ENCODE results near the gene LCN15.

DNA sequence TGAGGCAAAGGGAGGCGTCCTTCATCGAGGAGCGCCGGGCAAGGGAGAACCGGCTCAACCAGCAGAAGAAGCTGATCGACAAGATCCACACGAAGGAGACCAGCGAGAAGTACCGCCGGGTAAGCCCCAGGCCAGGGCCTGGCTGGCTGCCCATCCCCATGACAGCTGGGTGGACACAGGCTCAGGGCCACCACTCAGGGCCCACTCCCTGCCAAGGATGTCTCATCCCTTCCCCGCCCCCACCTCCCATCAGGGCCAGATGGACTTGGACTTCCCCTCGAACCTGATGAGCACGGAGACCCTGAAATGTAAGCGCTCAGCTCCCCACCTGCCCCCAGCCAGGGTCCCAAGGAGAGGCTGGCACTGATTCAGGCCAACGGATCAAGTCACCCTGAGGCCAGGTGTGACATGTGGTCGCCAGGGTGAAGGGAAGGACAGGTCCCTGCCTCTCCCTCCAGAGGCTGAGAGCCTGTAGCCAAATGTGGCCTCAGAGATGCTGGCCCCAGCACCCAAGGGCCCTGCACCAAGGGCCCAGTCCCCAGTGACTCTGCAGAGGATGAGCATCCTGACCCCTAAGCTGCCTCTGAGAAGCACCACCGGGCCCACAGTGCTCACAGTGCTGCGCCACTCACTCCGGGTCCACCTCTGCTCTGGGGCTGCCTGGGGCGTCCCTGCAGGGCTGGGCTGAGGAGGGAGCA lies 40.3 kb upstream of the LCN15 start:
- TF ChIP-seq, protein P1, sequence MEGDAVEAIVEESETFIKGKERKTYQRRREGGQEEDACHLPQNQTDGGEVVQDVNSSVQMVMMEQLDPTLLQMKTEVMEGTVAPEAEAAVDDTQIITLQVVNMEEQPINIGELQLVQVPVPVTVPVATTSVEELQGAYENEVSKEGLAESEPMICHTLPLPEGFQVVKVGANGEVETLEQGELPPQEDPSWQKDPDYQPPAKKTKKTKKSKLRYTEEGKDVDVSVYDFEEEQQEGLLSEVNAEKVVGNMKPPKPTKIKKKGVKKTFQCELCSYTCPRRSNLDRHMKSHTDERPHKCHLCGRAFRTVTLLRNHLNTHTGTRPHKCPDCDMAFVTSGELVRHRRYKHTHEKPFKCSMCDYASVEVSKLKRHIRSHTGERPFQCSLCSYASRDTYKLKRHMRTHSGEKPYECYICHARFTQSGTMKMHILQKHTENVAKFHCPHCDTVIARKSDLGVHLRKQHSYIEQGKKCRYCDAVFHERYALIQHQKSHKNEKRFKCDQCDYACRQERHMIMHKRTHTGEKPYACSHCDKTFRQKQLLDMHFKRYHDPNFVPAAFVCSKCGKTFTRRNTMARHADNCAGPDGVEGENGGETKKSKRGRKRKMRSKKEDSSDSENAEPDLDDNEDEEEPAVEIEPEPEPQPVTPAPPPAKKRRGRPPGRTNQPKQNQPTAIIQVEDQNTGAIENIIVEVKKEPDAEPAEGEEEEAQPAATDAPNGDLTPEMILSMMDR (IDR thresholded peaks at IDR 0.05): no peak
- no peak for TF ChIP-seq POLR2A (IDR thresholded peaks at IDR 0.05)
